ENCODE data around the gene PAN2. TPM values are rescaled to one million over a fixed set of nuclear protein-coding genes. Genes with fewer than 3 reads are reported as not detected.
"Not testable (repeated sequence)": the region's sequence is repeated elsewhere in the genome, so short reads cannot be mapped to it uniquely, and the experiment has no call there.

Gene PAN2
- polyA plus RNA-seq, 3 donors: 8.8 to 120 (median 16.0) TPM

- Histone ChIP-seq H3K4me1 (ENCODE audit: control insufficient read depth in 1 of 2, insufficient read depth in 2 of 2, low read length in 2 of 2) (peaks cover 5 to 18% of the 10 kb centered on the region in 2 donors), H3K36me3 (replicated peaks in 1 of 2; ENCODE audit: control insufficient read depth in 1 of 2, insufficient read depth in 2 of 2, low read length in 2 of 2) (peaks cover 63 to 81% of the 10 kb centered on the region in 2 donors), H3K9me3 (replicated peaks in 1 of 2; ENCODE audit: control insufficient read depth in 1 of 2, insufficient read depth in 1 of 2, low read length in 2 of 2) (no peaks in the 10 kb centered on the region), H3K27me3 (ENCODE audit: control insufficient read depth in 2 of 2, insufficient read depth in 2 of 2, low read length in 2 of 2) (no peaks in the 10 kb centered on the region), H4K20me1 (ENCODE audit: insufficient read depth, low read length) (no peaks in the 10 kb centered on the region), H3K79me2 (ENCODE audit: insufficient read depth, low read length) (no peaks in the 10 kb centered on the region), H3K27ac (ENCODE audit: low read depth in 1 of 2, low read length in 2 of 2) (no peak overlapping the region), H3K9ac (ENCODE audit: insufficient read depth, low read length, poor library complexity, severe bottlenecking) (no peak overlapping the region), H3K4me2 (replicated peaks; ENCODE audit: extremely low read depth, low read length, poor library complexity, severe bottlenecking) (no peak overlapping the region), H3K4me3 (replicated peaks in 1 of 3; ENCODE audit: low read depth in 2 of 3, low read length in 3 of 3) (no peak overlapping the region), H2AFZ (ENCODE audit: insufficient read depth, low read depth, low read length, poor library complexity, severe bottlenecking) (no peak overlapping the region)
- Mint-ChIP-seq H3K36me3 (peaks cover 70 to 77% of the 10 kb centered on the region in 2 donors), H3K27ac (peak overlapping the region in 1 of 7 donors; percentile 3), H3K27me3 (ENCODE audit: low read depth in 3 of 3) (no peaks in the 10 kb centered on the region), H3K9me3 (no peaks in the 10 kb centered on the region), H3K4me3 (no peak overlapping the region), H3K4me1 (peaks cover 12% of the 10 kb centered on the region)
- intact Hi-C loops (cut with micrococcal nuclease): no loop called here
- WGBS (ENCODE audit: insufficient coverage): 100% methylated on average over 2 of the region's 6 CpGs
- TF ChIP-seq CTCF (IDR thresholded peaks at IDR 0.05): no peak
- DNase-seq: no peak
These were observed 9.6 kb downstream of the PAN2 start for GRCh38 chr12:56324206-56324605.

DNA sequence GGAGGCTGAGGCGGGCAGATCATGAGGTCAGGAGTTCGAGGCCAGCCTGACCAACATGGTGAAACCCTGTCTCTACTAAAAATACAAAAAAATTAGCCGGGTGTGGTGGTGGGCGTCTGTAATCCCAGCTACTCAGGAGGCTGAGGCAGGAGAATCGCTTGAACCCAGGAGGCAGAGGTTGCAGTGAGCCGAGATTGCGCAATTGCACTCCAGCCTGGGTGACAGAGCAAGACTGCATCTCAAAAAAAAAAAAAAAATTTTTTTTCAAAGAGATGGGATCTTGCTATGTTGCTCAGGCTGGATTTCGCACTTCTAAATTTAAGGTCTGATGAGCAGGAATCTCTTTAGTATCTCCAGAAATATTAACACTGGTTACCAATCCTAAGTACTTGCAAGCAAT lies 12.2 kb downstream of the PAN2 start:
- H3K36me3 Mint-ChIP-seq: peaks cover 58 to 63% of the 10 kb centered on the region in 2 donors
- not testable (repeated sequence) for H2AFZ ChIP-seq (ENCODE audit: insufficient read depth, low read depth, low read length, poor library complexity, severe bottlenecking)

More for the DNA sequence above, 12.2 kb downstream of the PAN2 start:
- H3K27me3 Mint-ChIP-seq (ENCODE audit: low read depth in 3 of 3); H4K20me1 ChIP-seq (ENCODE audit: insufficient read depth, low read length); DNase-seq; H3K9me3 ChIP-seq (replicated peaks in 1 of 2; ENCODE audit: control insufficient read depth in 1 of 2, insufficient read depth in 1 of 2, low read length in 2 of 2); H3K79me2 ChIP-seq (ENCODE audit: insufficient read depth, low read length); intact Hi-C loops (cut with micrococcal nuclease); H3K4me3 ChIP-seq (replicated peaks in 1 of 3; ENCODE audit: low read depth in 2 of 3, low read length in 3 of 3); H3K9ac ChIP-seq (ENCODE audit: insufficient read depth, low read length, poor library complexity, severe bottlenecking); H3K9me3 Mint-ChIP-seq; H3K4me2 ChIP-seq (replicated peaks; ENCODE audit: extremely low read depth, low read length, poor library complexity, severe bottlenecking); H3K4me3 Mint-ChIP-seq; H3K27me3 ChIP-seq (ENCODE audit: control insufficient read depth in 2 of 2, insufficient read depth in 2 of 2, low read length in 2 of 2): not testable (repeated sequence)
- H3K4me1 ChIP-seq (ENCODE audit: control insufficient read depth in 1 of 2, insufficient read depth in 2 of 2, low read length in 2 of 2): peaks cover 6 to 20% of the 10 kb centered on the region in 2 donors
- H3K27ac Mint-ChIP-seq: peak overlapping the region; percentile 6 to 92 (median 69)
- H3K4me1 Mint-ChIP-seq: peaks cover 12% of the 10 kb centered on the region
- H3K36me3 ChIP-seq (replicated peaks in 1 of 2; ENCODE audit: control insufficient read depth in 1 of 2, insufficient read depth in 2 of 2, low read length in 2 of 2): peaks cover 47 to 64% of the 10 kb centered on the region in 2 donors
- 76% methylated on average over 3 of the region's 8 CpGs for WGBS (ENCODE audit: insufficient coverage)
- peak overlapping the region; percentile 4 to 65 for H3K27ac ChIP-seq (ENCODE audit: low read depth in 1 of 2, low read length in 2 of 2)

Measured in CD14-positive monocyte (primary cell).